HG03280 (cell line): ENCODE results near the gene USP30.

Source experiments
- ATAC-seq: cut with Tn5 transposase; IDR thresholded peaks from one replicate; pipeline ENCODE4 v1.9.1; 2021; ENCODE audit warnings: mild to moderate bottlenecking, moderate library complexity; ENCODE audit not compliant: unreplicated experiment

The USP30 gene

DNA sequence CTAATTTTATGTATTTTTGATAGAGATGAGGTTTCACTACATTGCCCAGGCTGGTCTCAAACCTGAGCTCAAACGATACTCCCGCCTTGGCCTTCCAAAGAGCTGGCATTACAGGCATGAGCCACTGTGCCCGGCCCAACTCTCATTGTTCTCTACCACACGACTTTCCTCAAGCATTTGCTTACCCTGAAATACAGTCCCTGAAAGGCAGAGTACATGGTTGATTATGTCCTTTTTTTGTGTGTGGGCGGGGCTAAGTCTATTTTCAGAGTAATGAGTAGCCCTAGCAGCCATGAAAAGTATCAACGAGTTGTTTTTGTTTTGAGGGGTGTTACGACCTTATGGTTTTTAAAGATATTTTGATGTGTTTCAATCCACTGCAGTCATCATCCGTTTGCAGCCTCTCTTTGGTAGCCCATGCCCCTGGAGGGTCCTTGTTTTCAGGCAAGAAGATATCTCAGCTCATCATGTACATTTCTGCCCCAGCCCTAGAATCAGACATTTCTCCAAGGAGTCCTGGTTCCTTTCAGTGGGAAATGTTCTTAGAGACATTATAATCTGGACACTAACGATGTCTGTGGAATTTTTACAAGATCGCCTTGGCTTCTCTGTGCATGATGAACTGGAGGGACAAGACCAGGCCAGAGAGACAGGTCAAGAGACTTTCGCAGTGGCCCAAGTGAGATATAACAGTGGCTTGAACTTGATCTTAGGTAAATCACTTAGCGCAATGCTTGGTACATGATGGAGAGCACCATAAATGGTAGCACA, 72.7 kb downstream of the USP30 start:
- ATAC-seq = no peak

- ATAC-seq = no peak
These were observed 73.4 kb downstream of the USP30 start for GRCh38 chr12:109125791-109126190.

- no peak for ATAC-seq
These were observed 74.4 kb downstream of the USP30 start for GRCh38 chr12:109126784-109127183.

- ATAC-seq = no peak
These were observed 75.3 kb downstream of the USP30 start for GRCh38 chr12:109127533-109128242.

GRCh38 chr12:109130297-109131153, 78.1 kb downstream of the USP30 start:
- no peak for ATAC-seq

GRCh38 chr12:109131154-109132050, 79.0 kb downstream of the USP30 start:
- ATAC-seq = no peak

DNA sequence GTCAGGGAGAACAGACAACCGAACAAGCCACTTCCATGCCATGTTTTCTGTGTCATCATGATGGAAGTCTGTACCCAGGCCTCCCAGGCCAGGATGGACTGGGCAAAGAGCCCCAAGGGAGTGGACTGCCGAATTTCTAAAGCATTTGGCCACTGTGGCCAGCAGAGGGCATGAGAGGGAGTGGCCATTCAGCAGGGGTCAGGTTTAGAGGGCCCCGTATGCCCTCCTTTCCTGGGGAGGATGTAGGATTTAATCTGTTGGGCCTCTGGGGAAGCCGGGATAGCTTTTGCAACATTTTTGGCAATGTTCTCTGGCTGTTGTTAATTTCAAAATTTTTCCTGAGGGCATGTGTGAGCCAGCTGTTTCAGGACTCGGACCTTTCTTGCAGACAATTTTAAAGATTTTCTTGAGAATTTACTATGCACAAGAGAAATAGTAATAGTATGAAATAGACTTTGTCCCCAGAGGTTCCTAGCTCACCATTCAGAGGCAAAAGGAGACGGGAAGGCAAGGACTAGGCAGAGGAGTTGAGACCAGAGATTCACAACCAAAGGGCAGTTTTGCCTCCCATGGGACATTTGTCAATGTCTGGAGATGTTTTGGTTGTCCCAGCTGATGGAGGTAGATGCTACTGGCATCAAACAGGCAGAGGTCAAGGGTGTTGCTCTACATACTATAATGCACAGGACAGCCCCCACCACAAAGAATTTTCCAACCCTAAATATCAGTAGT, 82.0 kb downstream of the USP30 start:
- no peak for ATAC-seq

- ATAC-seq = no peak
These were observed 84.7 kb downstream of the USP30 start for GRCh38 chr12:109137055-109137454.
